Measurements from ENCODE around the gene P2RY1. TPM values are rescaled to one million over a fixed set of nuclear protein-coding genes. Genes with fewer than 3 reads are reported as not detected.

P2RY1 gene
- total and polyA plus RNA-seq, 2 of the 4 experiments (the other 2 are of a cell fraction) = not detected

GRCh38 chr3:152817400-152817799 is 17.5 kb upstream of the P2RY1 start:
- H2BK5ac ChIP-seq (ENCODE audit: low read depth, low read length, poor library complexity, severe bottlenecking) = no peak overlapping the region
- H2AK9ac ChIP-seq (replicated peaks; ENCODE audit: low read depth, low read length, poor library complexity) = no peak overlapping the region
- no peaks in the 10 kb centered on the region for H3K36me3 ChIP-seq (ENCODE audit: control insufficient read depth, insufficient read depth, low read length)
- no peak overlapping the region for H2AFZ ChIP-seq (replicated peaks; ENCODE audit: low read length, poor library complexity)
- in situ Hi-C loops (cut with MboI; ENCODE audit: low sequenced_read_pairs) = no loop called here
- no peak overlapping the region for H2BK20ac ChIP-seq (ENCODE audit: low read depth, low read length)
- no peaks in the 10 kb centered on the region for H3K4me1 ChIP-seq (ENCODE audit: control insufficient read depth, insufficient read depth, low read length)
- no peak overlapping the region for H4K91ac ChIP-seq (ENCODE audit: insufficient read depth, low read depth, low read length)
- no peak for TF ChIP-seq NFE2L2 (IDR thresholded peaks at IDR 0.05; ENCODE audit: low read depth, low read length)
- TF ChIP-seq, protein P1, sequence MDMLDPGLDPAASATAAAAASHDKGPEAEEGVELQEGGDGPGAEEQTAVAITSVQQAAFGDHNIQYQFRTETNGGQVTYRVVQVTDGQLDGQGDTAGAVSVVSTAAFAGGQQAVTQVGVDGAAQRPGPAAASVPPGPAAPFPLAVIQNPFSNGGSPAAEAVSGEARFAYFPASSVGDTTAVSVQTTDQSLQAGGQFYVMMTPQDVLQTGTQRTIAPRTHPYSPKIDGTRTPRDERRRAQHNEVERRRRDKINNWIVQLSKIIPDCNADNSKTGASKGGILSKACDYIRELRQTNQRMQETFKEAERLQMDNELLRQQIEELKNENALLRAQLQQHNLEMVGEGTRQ (IDR thresholded peaks at IDR 0.05; ENCODE audit: low read depth, low read length) = no peak
- no peak for TF ChIP-seq RFX5 (IDR thresholded peaks at IDR 0.05; ENCODE audit: low read depth, low read length)
- no peak for TF ChIP-seq CTCF (conservative IDR thresholded peaks at IDR 0.05; ENCODE audit: low read depth, low read length)
- TF ChIP-seq BHLHE40 (IDR thresholded peaks at IDR 0.05; ENCODE audit: low read depth, low read length) = no peak
- no peak for TF ChIP-seq SMC3 (IDR thresholded peaks at IDR 0.05; ENCODE audit: low read depth, low read length)
- no peak for TF ChIP-seq CEBPB (IDR thresholded peaks at IDR 0.05; ENCODE audit: low read depth, low read length)
- no peak for TF ChIP-seq ELK1 (IDR thresholded peaks at IDR 0.05; ENCODE audit: borderline replicate concordance, low read depth, low read length)
- TF ChIP-seq MAFK (IDR thresholded peaks at IDR 0.05; ENCODE audit: low read depth, low read length) = no peak
- no peak for TF ChIP-seq CHD1 (IDR thresholded peaks at IDR 0.05; ENCODE audit: low read depth, low read length)
- no peak for TF ChIP-seq MAZ (IDR thresholded peaks at IDR 0.05; ENCODE audit: borderline replicate concordance, low read depth, low read length)
- TF ChIP-seq MXI1 (IDR thresholded peaks at IDR 0.05; ENCODE audit: borderline replicate concordance, low read depth, low read length) = no peak
- no peak for TF ChIP-seq FOS (IDR thresholded peaks at IDR 0.05; ENCODE audit: low read depth, low read length)
- no peak for TF ChIP-seq POLR2A (IDR thresholded peaks at IDR 0.05; ENCODE audit: low read depth, low read length)
- no peak for TF ChIP-seq RAD21 (IDR thresholded peaks at IDR 0.05; ENCODE audit: low read length)
- no peak overlapping the region for H4K5ac ChIP-seq (ENCODE audit: low read depth, low read length)
- DNase-seq (no peak), ATAC-seq (ENCODE audit: low read depth) (no peak)
- no peak overlapping the region for H3K23ac ChIP-seq (ENCODE audit: low read depth, low read length)
- H3K9ac ChIP-seq (ENCODE audit: low read depth, low read length) = no peak overlapping the region
- H4K20me1 ChIP-seq (ENCODE audit: insufficient read depth, low read length) = no peaks in the 10 kb centered on the region
- H3K4ac ChIP-seq (ENCODE audit: low read depth, low read length) = no peak overlapping the region
- no peaks in the 10 kb centered on the region for H3K9me1 ChIP-seq (ENCODE audit: insufficient read depth, low read length)
- H3K4me3 ChIP-seq (ENCODE audit: insufficient read depth, low read depth, low read length) = no peak overlapping the region
- H3K56ac ChIP-seq (ENCODE audit: extremely low read depth, insufficient read depth, low read length) = no peak overlapping the region
- H3K14ac ChIP-seq (replicated peaks; ENCODE audit: low read depth, low read length) = no peak overlapping the region
- H2AK5ac ChIP-seq (ENCODE audit: low read depth, low read length) = no peak overlapping the region
- no peak overlapping the region for H4K8ac ChIP-seq (ENCODE audit: low read depth in 2 of 2, low read length in 2 of 2)
- H3K18ac ChIP-seq (ENCODE audit: low read depth, low read length) = no peak overlapping the region
- H3K27me3 ChIP-seq (ENCODE audit: control insufficient read depth, insufficient read depth, low read length) = no peaks in the 10 kb centered on the region
- ChIA-PET CTCF (no interaction called here), POLR2A (ENCODE audit: unreplicated experiment) (no interaction called here)
- no peak overlapping the region for H3K4me2 ChIP-seq (ENCODE audit: low read depth, low read length)
- no peak overlapping the region for H2BK15ac ChIP-seq (ENCODE audit: low read depth, low read length)
- no peaks in the 10 kb centered on the region for H3K9me3 ChIP-seq (ENCODE audit: control insufficient read depth, insufficient read depth, low read length)
- intact Hi-C loops (cut with micrococcal nuclease) = no loop called here
- no TSS peak for BruUV-seq (replicated peaks)
- dilution Hi-C loops (cut with HindIII; ENCODE audit: low sequenced_read_pairs, unreplicated experiment) = no loop called here
- H2BK120ac ChIP-seq (ENCODE audit: low read depth, low read length) = no peak overlapping the region
- H3K27ac ChIP-seq (ENCODE audit: insufficient read depth, low read length) = no peak overlapping the region
- no peaks in the 10 kb centered on the region for H3K79me1 ChIP-seq (ENCODE audit: low read depth in 1 of 2, low read length in 2 of 2)
- WGBS, 2 experiments (ENCODE audit: extremely low coverage in 2 of 2, insufficient read length in 1 of 2) = no CpG with 5 or more reads among the region's 1 CpG
